Measurements from ENCODE around the gene KIF5C.

- no peak for TF ChIP-seq CTCF (IDR thresholded peaks at IDR 0.05; ENCODE audit: low read depth, low read length, missing input control)
- TF ChIP-seq JUND (IDR thresholded peaks at IDR 0.05): no peak
- no peak for TF ChIP-seq SP1 (IDR thresholded peaks at IDR 0.05)
- TF ChIP-seq, protein P1, sequence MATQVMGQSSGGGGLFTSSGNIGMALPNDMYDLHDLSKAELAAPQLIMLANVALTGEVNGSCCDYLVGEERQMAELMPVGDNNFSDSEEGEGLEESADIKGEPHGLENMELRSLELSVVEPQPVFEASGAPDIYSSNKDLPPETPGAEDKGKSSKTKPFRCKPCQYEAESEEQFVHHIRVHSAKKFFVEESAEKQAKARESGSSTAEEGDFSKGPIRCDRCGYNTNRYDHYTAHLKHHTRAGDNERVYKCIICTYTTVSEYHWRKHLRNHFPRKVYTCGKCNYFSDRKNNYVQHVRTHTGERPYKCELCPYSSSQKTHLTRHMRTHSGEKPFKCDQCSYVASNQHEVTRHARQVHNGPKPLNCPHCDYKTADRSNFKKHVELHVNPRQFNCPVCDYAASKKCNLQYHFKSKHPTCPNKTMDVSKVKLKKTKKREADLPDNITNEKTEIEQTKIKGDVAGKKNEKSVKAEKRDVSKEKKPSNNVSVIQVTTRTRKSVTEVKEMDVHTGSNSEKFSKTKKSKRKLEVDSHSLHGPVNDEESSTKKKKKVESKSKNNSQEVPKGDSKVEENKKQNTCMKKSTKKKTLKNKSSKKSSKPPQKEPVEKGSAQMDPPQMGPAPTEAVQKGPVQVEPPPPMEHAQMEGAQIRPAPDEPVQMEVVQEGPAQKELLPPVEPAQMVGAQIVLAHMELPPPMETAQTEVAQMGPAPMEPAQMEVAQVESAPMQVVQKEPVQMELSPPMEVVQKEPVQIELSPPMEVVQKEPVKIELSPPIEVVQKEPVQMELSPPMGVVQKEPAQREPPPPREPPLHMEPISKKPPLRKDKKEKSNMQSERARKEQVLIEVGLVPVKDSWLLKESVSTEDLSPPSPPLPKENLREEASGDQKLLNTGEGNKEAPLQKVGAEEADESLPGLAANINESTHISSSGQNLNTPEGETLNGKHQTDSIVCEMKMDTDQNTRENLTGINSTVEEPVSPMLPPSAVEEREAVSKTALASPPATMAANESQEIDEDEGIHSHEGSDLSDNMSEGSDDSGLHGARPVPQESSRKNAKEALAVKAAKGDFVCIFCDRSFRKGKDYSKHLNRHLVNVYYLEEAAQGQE (IDR thresholded peaks at IDR 0.05): no peak
- TF ChIP-seq, protein P2, sequence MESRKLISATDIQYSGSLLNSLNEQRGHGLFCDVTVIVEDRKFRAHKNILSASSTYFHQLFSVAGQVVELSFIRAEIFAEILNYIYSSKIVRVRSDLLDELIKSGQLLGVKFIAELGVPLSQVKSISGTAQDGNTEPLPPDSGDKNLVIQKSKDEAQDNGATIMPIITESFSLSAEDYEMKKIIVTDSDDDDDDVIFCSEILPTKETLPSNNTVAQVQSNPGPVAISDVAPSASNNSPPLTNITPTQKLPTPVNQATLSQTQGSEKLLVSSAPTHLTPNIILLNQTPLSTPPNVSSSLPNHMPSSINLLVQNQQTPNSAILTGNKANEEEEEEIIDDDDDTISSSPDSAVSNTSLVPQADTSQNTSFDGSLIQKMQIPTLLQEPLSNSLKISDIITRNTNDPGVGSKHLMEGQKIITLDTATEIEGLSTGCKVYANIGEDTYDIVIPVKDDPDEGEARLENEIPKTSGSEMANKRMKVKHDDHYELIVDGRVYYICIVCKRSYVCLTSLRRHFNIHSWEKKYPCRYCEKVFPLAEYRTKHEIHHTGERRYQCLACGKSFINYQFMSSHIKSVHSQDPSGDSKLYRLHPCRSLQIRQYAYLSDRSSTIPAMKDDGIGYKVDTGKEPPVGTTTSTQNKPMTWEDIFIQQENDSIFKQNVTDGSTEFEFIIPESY (IDR thresholded peaks at IDR 0.05): no peak
Observed at GRCh38 chr2:148922776-148923475, 47.9 kb downstream of the KIF5C start.
